GM19099 (cell line): ENCODE data around the gene METTL17.

Experiments
- POLR2A ChIP-seq: IDR thresholded peaks from 3 replicates; pipeline ENCODE4 v1.6.1; 2011; ENCODE audit warnings: low read depth; ENCODE audit not compliant: insufficient read length; ENCODE audit errors: extremely low read depth

Gene METTL17

GRCh38 chr14:21032326-21033132 is 42.7 kb downstream of the METTL17 start:
- TF ChIP-seq POLR2A, result no peak

- TF ChIP-seq POLR2A, result no peak
Measured at GRCh38 chr14:21033133-21033698, 43.4 kb downstream of the METTL17 start.

GRCh38 chr14:21034707-21035106 is 44.9 kb downstream of the METTL17 start, which contains the start of gene RNASE13:
RNASE13 (minus strand) TSS chr14:21034807; CDS start chr14:21034288, 519 bp downstream.
- no peak for TF ChIP-seq POLR2A

- TF ChIP-seq POLR2A, result no peak
Measured at GRCh38 chr14:21036751-21037150, 47.0 kb downstream of the METTL17 start.

- TF ChIP-seq POLR2A, result no peak
Measured at GRCh38 chr14:21037156-21037555, 47.4 kb downstream of the METTL17 start.

- no peak for TF ChIP-seq POLR2A
Measured at GRCh38 chr14:21038441-21039422, 49.0 kb downstream of the METTL17 start.

- TF ChIP-seq POLR2A, result no peak
Measured at GRCh38 chr14:21039585-21040369, 50.0 kb downstream of the METTL17 start.

- no peak for TF ChIP-seq POLR2A
Measured at GRCh38 chr14:21040370-21040925, 50.7 kb downstream of the METTL17 start.

- TF ChIP-seq POLR2A, result no peak
Measured at GRCh38 chr14:21041676-21042433, 52.1 kb downstream of the METTL17 start, which contains the start of gene RNASE7. RNASE7 (plus strand) TSS chr14:21042362; CDS start chr14:21042993, 631 bp downstream.

- no peak for TF ChIP-seq POLR2A
Measured at GRCh38 chr14:21042918-21043317, 53.1 kb downstream of the METTL17 start.

- no peak for TF ChIP-seq POLR2A
Measured at GRCh38 chr14:21043387-21043973, 53.7 kb downstream of the METTL17 start.

GRCh38 chr14:21043974-21044618 is 54.3 kb downstream of the METTL17 start:
- no peak for TF ChIP-seq POLR2A
